Measurements from ENCODE around the gene NAPEPLD.

DNA sequence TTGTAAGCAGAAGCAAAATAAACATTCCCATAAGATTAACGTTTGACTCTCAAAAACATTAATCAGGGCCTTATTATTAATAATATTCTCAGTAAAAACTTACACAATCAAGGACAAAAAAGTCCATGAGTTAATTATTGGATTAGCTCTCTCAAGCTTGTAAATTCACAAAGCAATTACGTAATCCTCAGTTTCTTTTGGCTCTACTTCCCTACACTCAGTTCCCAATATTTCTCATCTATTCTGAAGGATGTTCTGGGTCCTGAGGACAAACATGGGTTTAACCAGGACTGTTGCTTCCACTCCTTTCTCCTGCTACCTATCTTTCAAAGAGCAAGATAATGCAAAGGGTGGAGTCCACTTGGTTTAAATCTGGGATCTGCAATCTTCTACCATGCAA, 89.4 kb downstream of the NAPEPLD start:
- TF ChIP-seq, protein P1, sequence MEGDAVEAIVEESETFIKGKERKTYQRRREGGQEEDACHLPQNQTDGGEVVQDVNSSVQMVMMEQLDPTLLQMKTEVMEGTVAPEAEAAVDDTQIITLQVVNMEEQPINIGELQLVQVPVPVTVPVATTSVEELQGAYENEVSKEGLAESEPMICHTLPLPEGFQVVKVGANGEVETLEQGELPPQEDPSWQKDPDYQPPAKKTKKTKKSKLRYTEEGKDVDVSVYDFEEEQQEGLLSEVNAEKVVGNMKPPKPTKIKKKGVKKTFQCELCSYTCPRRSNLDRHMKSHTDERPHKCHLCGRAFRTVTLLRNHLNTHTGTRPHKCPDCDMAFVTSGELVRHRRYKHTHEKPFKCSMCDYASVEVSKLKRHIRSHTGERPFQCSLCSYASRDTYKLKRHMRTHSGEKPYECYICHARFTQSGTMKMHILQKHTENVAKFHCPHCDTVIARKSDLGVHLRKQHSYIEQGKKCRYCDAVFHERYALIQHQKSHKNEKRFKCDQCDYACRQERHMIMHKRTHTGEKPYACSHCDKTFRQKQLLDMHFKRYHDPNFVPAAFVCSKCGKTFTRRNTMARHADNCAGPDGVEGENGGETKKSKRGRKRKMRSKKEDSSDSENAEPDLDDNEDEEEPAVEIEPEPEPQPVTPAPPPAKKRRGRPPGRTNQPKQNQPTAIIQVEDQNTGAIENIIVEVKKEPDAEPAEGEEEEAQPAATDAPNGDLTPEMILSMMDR (IDR thresholded peaks at IDR 0.05): no peak
- no peak for TF ChIP-seq POLR2A (IDR thresholded peaks at IDR 0.05)
- no peak for TF ChIP-seq EP300 (IDR thresholded peaks at IDR 0.05)
